Medulla oblongata (tissue), 1 donor: ENCODE data around the gene C11orf52.

Experiments used
- DNase-seq: peaks from one replicate; pipeline ENCODE4 v3.0.0-alpha.2; 2015; ENCODE audit errors: extremely low spot score

Gene C11orf52

GRCh38 chr11:111975076-111975806 is 56.5 kb downstream of the C11orf52 start:
- DNase-seq, result peak; percentile 70

DNA sequence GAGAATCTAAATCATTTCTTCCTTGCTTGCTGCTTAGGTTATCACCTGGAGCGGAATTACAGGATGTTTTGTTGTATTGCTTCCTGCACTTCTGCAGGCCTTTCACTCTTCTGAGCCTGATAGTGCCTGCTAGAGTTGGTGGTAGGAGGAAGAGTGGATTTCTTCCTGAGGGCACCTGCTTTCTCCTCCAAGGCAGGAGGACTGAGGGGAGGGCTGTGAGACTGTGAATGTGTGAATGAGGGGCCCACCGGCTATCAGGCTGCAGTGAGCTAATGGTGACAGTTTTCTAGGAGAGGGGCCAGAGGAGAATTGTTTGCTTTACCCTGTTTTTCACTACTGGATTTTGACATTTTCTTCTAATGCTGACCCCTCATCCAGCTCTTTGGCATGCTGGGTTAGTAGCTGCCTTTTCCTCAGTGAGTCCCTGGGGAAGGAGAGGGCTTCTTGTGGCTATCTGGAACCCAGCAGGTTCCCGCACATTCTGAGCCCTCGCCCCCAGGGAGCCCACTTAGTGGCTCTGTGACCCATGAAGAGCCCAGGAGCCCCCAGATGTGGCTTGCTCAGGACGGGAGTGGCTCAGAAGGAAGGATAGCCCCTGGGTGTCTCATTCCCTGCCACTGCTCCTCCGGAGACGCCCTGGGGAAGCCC is 57.5 kb downstream of the C11orf52 start:
- DNase-seq, result no peak
